GM13977 (cell line): ENCODE measurements around the gene CCDC78.

Experiments used
- DNase-seq: peaks from one replicate; pipeline ENCODE4 v3.0.0; 2012; ENCODE audit warnings: low spot score
- CTCF ChIP-seq: IDR thresholded peaks from 2 replicates; pipeline ENCODE4 v1.5.1; 2012; ENCODE audit warnings: mild to moderate bottlenecking, control low read depth; ENCODE audit not compliant: insufficient read depth; ENCODE audit errors: extremely low read depth, missing control alignments
- in situ Hi-C: fragments of 300-500 bp; cut with MboI; formaldehyde crosslinking; loops from one replicate; pipeline ENCODE4 v1.12.0; 2022; ENCODE audit warnings: low sequenced_read_pairs, low pct_unique_long_range_greater_than_20kb, mixed read lengths, inconsistent platforms; ENCODE audit not compliant: unreplicated experiment

CCDC78 gene

GRCh38 chr16:727291-727977, 1.2 kb upstream of the CCDC78 start:
- in situ Hi-C loops: no loop called here
- TF ChIP-seq CTCF: no peak
- DNase-seq: peak; percentile 73

GRCh38 chr16:726188-726437, 130 bp downstream of the CCDC78 start:
- no peak for DNase-seq
- no peak for TF ChIP-seq CTCF
- in situ Hi-C loops: no loop called here

GRCh38 chr16:725463-726187, 618 bp downstream of the CCDC78 start:
- DNase-seq: no peak
- in situ Hi-C loops: no loop called here
- TF ChIP-seq CTCF: no peak

GRCh38 chr16:725041-725376, 1.2 kb downstream of the CCDC78 start:
- no peak for DNase-seq
- in situ Hi-C loops: no loop called here
- no peak for TF ChIP-seq CTCF

- TF ChIP-seq CTCF: no peak
- in situ Hi-C loops: no loop called here
- no peak for DNase-seq
Observed at GRCh38 chr16:724188-725040, 1.8 kb downstream of the CCDC78 start.

GRCh38 chr16:723695-724094, 2.5 kb downstream of the CCDC78 start:
- TF ChIP-seq CTCF: no peak
- DNase-seq: no peak

More at GRCh38 chr16:723695-724094, 2.5 kb downstream of the CCDC78 start:
- in situ Hi-C loops: no loop called here
